Fibroblast of pulmonary artery (primary cell): ENCODE results near the gene BCDIN3D.

Experiments used
- DNase-seq: peaks from one replicate; pipeline ENCODE4 v3.0.0-alpha.2; 2010; ENCODE audit warnings: low read depth
- H3K4me3 ChIP-seq: replicated peaks from 2 replicates; pipeline ENCODE4 v1.5.1; 2011; ENCODE audit warnings: low read depth, mild to moderate bottlenecking, control low read depth, low read length, moderate library complexity
- TF ChIP-seq, protein P1 (sequence below): IDR thresholded peaks from 2 replicates; pipeline ENCODE4 v1.5.1; 2011; ENCODE audit warnings: mild to moderate bottlenecking, control low read depth, low read length, inconsistent platforms; ENCODE audit errors: missing control alignments

The BCDIN3D gene

DNA sequence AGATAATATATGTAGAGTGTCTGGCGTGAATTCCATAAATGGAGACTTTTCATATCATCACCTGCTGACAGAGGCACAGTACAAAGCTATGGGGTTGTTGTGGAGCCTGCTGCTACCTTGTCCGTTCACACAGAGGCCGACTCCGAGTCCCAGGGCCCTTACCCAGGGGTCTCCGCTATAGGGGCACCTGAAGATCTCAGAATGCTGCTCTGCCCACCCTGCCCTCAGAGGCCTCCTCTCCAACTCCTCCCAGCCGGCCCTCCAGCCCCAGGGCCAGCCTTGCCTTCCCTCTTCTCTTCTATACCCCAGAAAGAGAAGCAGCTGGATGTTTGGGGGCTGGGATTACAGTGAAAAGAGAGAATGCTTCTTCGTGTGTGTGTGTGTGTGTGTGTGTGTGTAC lies 36.0 kb downstream of the BCDIN3D start:
- no peak for DNase-seq
- TF ChIP-seq, protein P1, sequence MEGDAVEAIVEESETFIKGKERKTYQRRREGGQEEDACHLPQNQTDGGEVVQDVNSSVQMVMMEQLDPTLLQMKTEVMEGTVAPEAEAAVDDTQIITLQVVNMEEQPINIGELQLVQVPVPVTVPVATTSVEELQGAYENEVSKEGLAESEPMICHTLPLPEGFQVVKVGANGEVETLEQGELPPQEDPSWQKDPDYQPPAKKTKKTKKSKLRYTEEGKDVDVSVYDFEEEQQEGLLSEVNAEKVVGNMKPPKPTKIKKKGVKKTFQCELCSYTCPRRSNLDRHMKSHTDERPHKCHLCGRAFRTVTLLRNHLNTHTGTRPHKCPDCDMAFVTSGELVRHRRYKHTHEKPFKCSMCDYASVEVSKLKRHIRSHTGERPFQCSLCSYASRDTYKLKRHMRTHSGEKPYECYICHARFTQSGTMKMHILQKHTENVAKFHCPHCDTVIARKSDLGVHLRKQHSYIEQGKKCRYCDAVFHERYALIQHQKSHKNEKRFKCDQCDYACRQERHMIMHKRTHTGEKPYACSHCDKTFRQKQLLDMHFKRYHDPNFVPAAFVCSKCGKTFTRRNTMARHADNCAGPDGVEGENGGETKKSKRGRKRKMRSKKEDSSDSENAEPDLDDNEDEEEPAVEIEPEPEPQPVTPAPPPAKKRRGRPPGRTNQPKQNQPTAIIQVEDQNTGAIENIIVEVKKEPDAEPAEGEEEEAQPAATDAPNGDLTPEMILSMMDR, result no peak
- H3K4me3 ChIP-seq, result no peak overlapping the region

DNA sequence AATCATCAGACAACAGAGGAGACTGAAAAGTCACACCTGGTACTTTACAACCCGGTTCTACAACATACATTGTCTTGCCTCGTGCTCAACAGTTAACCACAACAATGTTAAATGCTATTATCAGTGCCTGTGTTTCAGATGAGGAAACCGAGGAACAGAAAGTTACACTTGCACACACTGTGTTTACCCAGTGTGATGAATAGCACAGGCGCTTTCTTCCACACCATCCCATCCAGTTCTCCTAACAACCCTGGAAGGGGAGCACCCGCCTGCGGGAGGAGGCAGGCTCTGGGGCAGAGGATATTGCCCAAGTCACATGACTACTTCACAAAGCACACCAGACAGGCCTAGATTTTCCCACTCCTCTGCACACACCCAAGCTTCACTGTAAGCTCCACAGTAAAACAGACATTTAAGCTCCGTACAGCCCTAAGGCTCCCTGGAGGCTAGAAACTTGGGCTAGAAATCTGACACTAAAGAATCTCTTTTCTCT lies 36.5 kb downstream of the BCDIN3D start:
- H3K4me3 ChIP-seq, result no peak overlapping the region
- DNase-seq, result no peak
- TF ChIP-seq, protein P1, result no peak

DNA sequence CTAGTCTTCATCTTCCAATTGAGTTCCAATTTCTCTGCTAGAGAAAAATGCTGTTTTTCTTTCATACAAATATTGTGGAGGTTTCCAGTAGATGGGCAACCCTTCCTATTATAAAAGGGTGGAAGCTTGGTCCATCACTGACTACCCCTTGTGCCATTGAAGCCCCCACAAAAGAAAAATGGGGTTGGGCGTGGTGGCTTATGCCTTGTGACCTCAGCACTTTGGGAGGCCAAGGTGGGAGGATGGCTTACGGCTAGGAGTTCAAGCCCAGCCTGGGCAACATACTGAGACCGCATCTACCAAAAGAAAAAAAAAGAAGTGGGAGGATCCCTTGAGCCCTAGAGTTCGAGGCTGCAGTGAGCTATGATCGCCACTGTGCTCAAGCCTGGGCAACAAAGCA lies 37.5 kb downstream of the BCDIN3D start:
- TF ChIP-seq, protein P1, result no peak
- DNase-seq, result no peak
- no peak overlapping the region for H3K4me3 ChIP-seq

DNA sequence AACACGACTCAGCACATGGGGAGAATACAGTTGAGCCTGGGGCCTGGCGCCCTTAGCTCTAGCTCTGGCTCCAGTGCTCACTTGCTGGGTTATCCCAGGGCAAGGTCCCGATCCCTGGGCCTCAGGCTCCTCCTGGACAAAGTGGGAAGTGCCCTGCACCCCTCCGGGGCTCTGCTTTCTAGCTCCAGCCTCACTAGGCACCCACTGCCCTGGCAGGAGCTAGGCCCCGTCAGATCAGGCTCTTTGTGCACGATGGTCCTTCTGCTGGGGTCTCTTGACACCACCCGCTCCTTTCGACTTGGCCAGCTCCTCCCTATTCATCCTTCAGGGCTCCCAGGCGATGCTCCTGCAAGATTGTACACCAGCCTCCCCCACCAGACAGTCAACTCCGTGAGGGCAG lies 38.1 kb downstream of the BCDIN3D start:
- H3K4me3 ChIP-seq, result no peak overlapping the region
- DNase-seq, result no peak
- TF ChIP-seq, protein P1, result no peak

DNA sequence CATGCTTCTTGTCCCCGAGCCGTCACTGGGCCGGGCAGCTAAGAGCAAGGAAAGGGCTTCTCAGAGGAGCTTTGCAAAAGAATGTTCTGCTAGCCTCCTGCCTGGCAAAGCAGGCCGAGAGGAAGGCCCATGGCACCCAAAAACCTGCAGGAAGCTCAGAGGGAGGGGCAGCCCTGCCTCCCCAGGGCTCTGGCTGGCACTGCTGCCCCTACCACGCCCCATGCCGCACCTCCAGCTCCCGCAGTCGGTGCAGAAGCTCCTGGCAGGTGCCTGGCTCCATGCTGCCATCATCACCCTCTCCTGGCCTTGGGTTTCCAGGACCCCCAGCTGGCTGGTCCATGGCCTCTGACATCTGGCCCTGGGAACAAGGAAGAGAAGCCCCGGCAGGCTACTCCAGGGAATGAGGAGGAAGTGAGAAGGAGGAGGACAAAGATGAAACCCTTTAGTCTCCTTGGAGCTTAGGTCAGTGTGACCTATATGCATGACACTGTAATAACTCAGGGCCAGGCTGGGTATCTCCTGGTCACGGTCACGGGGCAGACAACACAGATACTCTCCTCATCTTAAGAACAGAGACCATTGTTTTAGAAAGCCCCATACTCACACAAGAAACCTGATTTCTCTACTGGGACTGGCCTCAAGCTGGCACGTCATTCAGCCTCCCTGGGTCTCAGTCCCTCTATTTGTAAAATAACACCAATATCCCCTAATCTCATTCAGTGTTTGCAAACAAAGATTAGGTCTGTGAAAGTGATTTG lies 39.0 kb downstream of the BCDIN3D start:
- TF ChIP-seq, protein P1, result no peak

DNA sequence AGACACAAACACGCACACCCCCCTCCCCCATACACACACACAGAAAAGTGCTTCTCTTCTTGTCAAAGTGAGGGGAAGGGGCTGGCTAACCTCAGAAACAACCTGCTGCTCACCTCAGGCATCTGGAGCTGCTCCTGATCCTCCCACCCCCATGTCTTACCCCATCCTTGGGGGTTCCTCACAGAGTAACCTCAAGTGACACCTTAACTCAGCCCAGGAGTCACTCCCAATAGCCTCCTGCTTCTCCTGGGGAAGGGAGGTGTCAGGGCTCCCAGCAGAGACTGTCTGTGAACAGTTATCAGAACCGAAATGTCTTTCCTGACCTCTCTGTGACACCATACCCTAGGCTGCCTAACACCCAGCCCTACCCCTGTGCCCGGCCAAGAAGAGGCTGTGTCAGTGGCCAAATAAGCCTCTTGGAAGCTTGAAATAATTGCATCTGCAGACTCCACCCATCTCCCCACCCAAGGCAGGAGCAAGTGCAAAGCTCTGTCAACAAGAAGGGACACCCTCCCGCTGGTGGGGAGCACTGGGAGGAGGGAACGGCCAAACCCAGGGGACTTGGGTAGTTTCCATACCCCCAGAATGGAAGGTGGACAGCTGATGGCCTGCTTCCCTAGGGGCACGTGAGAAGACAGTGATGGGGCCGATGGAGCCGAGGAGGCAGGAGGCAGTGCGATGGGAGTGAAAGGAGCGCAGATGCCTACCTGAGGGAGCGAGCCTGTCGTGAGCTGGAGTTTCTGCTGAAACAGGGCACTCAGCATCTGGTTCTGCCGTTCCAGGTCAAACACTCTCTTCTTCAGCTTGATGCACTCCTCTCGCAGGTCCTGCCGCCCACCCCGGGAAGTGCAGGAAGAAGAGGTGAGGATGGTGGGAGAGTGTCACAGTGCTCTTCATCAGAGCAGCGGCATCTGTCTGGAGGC lies 41.5 kb downstream of the BCDIN3D start:
- TF ChIP-seq, protein P1, result no peak
- no peak for DNase-seq
- no peak overlapping the region for H3K4me3 ChIP-seq

More for the DNA sequence above, 39.0 kb downstream of the BCDIN3D start:
- no peak for DNase-seq
- no peak overlapping the region for H3K4me3 ChIP-seq
